Lower leg skin (tissue), 3 donors: ENCODE results near the gene CBX2.

Source experiments
- POLR2A ChIP-seq, 2 donors: fragments of 450-650 bp; IDR thresholded peaks; one replicate each; pipeline ENCODE4 v1.6.1; 2016 to 2017; ENCODE audit warnings: antibody characterized with exemption in 2 of 2, mild to moderate bottlenecking in 1 of 2, moderate library complexity in 1 of 2
- TF ChIP-seq, protein P1 (sequence below), 3 donors: fragments of 450-650 bp; IDR thresholded peaks; one replicate each; pipeline ENCODE4 v1.5.1; 2016; ENCODE audit warnings: antibody characterized with exemption in 3 of 3, mild to moderate bottlenecking in 3 of 3, moderate library complexity in 2 of 3

DNA sequence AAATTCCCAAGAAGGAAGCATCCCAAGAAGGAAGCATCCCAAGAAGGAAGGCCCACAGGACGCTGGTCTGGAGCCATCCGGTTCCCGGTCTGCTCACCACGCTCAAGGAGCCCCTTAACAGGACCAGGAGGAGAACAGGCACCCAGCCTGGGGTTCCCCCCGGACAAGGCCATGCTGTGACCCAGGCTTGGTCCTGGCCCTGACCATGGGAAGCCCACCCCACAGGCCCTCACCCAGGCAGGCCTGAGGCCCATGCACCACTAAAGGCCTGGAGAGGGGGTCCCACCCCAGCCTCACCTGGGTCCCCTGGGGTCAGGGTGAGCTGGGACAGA, 47.5 kb upstream of the CBX2 start:
- TF ChIP-seq, protein P1, sequence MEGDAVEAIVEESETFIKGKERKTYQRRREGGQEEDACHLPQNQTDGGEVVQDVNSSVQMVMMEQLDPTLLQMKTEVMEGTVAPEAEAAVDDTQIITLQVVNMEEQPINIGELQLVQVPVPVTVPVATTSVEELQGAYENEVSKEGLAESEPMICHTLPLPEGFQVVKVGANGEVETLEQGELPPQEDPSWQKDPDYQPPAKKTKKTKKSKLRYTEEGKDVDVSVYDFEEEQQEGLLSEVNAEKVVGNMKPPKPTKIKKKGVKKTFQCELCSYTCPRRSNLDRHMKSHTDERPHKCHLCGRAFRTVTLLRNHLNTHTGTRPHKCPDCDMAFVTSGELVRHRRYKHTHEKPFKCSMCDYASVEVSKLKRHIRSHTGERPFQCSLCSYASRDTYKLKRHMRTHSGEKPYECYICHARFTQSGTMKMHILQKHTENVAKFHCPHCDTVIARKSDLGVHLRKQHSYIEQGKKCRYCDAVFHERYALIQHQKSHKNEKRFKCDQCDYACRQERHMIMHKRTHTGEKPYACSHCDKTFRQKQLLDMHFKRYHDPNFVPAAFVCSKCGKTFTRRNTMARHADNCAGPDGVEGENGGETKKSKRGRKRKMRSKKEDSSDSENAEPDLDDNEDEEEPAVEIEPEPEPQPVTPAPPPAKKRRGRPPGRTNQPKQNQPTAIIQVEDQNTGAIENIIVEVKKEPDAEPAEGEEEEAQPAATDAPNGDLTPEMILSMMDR (IDR thresholded peaks at IDR 0.05), result no peak
- no peak for TF ChIP-seq POLR2A (IDR thresholded peaks at IDR 0.05)
